Cardiac fibroblast (primary cell): Measurements from ENCODE around the gene ALKBH5.

Experiments used
- DNase-seq, 2 donors: peaks; one replicate each; pipeline versions ENCODE4 v3.0.0 to v3.0.0-alpha.2; 2010; ENCODE audit warnings: low read depth in 2 of 2
- H3K4me3 ChIP-seq, 2 donors: replicated peaks in 1 of 2; 1 replicate in 1 of 2; 2 replicates in 1 of 2; pipeline ENCODE4 v1.5.1; 2011; ENCODE audit warnings: low read depth in 2 of 2, low read length in 2 of 2, mild to moderate bottlenecking in 2 of 2, moderate library complexity in 1 of 2
- TF ChIP-seq, protein P1 (sequence below): IDR thresholded peaks from one replicate; pipeline ENCODE4 v1.5.1; 2011; ENCODE audit warnings: low read depth, mild to moderate bottlenecking, low read length, inconsistent platforms

The ALKBH5 gene

GRCh38 chr17:18187226-18187625 is 3.6 kb downstream of the ALKBH5 start:
- TF ChIP-seq, protein P1, sequence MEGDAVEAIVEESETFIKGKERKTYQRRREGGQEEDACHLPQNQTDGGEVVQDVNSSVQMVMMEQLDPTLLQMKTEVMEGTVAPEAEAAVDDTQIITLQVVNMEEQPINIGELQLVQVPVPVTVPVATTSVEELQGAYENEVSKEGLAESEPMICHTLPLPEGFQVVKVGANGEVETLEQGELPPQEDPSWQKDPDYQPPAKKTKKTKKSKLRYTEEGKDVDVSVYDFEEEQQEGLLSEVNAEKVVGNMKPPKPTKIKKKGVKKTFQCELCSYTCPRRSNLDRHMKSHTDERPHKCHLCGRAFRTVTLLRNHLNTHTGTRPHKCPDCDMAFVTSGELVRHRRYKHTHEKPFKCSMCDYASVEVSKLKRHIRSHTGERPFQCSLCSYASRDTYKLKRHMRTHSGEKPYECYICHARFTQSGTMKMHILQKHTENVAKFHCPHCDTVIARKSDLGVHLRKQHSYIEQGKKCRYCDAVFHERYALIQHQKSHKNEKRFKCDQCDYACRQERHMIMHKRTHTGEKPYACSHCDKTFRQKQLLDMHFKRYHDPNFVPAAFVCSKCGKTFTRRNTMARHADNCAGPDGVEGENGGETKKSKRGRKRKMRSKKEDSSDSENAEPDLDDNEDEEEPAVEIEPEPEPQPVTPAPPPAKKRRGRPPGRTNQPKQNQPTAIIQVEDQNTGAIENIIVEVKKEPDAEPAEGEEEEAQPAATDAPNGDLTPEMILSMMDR: no peak
- H3K4me3 ChIP-seq: peak overlapping the region; percentile 70 to 80
- peak; percentile 3 to 19 for DNase-seq

- DNase-seq: peak; percentile 47 to 63
- TF ChIP-seq, protein P1: no peak
- peak overlapping the region; percentile 70 to 80 for H3K4me3 ChIP-seq
These were observed 4.5 kb downstream of the ALKBH5 start for GRCh38 chr17:18187821-18188761.

GRCh38 chr17:18190628-18191235 is 7.1 kb downstream of the ALKBH5 start:
- DNase-seq: peak in 1 of 2 donors; percentile 9
- TF ChIP-seq, protein P1: no peak
- H3K4me3 ChIP-seq: no peak overlapping the region

DNA sequence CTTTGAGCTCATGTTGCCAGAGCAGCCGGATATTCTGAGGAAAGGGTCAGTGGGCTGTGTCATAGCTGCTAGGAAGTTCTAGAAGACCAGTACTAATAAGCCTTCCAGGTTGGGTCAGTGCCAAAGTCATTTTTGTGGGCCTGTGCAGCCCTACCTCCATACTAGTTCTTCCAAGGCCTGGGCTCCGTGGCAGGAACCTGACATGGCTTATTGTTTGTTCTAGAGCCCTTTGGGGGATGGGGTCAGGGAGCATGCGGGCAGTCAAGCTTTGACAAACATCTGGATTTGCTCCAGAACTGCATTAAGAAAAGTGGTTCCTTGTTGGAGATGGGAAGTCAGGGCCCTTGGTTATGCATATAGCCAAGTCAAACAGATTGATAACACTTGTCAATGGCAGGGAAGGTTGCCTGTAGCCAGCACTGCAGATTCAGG is 7.6 kb downstream of the ALKBH5 start:
- no peak overlapping the region for H3K4me3 ChIP-seq
- TF ChIP-seq, protein P1: no peak
- DNase-seq: peak; percentile 20 to 55

DNA sequence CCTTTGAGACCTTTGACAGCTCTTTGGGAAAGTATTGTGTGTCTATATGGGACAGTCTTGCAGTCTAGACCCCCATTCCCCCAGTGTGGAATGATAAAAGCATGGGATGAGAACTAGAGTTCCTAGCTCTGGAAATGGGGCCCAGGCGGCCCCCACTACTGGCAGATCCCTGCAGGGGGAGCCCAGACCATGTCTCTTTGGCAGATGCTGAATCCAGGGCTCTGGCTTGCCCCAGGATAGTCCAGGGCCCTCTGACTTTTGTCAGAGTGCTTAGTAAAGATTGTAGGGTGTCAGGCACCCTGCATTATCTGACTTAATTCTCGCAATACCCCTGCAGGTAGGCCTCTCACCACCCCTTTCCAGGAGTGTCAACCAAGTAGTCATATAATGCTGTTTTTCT is 8.3 kb downstream of the ALKBH5 start:
- no peak overlapping the region for H3K4me3 ChIP-seq
- DNase-seq: peak in 1 of 2 donors; percentile 7
- TF ChIP-seq, protein P1: peak; percentile 47

GRCh38 chr17:18194394-18194793 is 10.8 kb downstream of the ALKBH5 start:
- no peak for DNase-seq
- no peak overlapping the region for H3K4me3 ChIP-seq
- TF ChIP-seq, protein P1: no peak
